NOMO-1 treated with dmso at 0.1 percent for 144 hours (cell line): ENCODE results near the gene VWA3B.
A peak's percentile ranks its signal among the peaks of the same experiment; 100 is the strongest.

Experiments used
- DNase-seq: peaks from one replicate; lab custom pipeline; 2025; ENCODE audit not compliant: unreplicated experiment; lab: John Stamatoyannopoulos, UW

The VWA3B gene

DNA sequence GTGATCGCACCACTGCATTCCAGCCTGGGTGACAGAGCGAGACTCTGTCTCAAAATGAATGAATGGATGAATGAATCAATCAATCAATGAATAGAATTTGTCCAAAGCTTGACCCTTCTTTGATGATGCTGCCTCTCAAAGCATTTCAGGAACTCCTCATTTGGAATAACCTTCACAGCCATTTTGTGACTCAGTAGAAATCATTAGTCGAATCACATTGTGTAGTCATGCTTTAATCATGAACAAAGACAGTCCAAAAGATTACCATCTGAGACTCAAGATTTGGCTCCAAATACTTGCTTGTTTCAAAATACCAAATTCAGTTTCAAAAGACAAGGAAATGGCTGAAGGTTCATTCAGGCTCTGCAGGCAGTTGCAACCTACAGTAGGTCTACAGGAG, 83.1 kb downstream of the VWA3B start:
- no peak for DNase-seq

GRCh38 chr2:98172150-98172765, 85.3 kb downstream of the VWA3B start:
- DNase-seq: no peak

- peak; percentile 80 for DNase-seq
These were observed 86.0 kb downstream of the VWA3B start for GRCh38 chr2:98172951-98173350.

DNA sequence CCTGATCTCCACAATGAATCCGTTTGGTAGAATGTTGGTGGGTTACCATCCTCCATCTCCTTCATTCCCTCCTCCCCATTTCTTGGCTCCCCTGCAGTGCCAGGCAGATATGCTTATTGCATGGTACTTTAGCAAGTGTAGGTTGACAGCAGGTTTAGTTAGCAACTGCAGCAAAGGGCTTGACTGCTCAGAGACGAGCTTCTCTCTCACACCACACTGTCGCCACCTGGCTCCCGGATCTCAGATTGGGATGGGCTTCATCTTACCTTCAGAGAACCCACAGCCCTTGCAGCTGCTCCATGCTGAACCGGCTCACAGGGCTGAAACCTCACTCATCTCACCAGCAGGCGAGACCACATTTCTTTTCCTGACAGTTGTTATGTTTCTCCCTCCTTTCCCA, 88.8 kb downstream of the VWA3B start:
- DNase-seq: no peak

GRCh38 chr2:98177286-98177685, 90.3 kb downstream of the VWA3B start:
- DNase-seq: no peak

- DNase-seq: no peak
These were observed 91.0 kb downstream of the VWA3B start for GRCh38 chr2:98177986-98178385.

DNA sequence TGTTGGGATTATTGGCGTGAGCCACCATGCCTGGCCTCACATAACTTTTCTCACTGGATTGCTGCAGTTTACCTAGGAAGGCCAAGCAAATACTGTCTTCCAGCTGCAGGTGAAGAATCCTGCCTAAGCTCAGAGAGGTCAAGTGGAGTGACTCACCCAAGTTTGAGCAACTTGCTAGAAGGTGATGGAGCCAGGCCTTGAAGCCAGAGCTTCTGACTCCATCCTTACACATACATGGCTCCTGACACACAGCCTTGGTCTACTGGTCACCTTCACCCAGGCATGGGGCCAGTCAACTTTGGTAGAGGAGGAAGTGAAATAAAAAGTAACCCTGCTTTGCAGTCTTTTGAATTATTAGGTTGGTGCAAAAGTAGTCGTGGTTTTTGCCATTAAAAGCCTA, 93.5 kb downstream of the VWA3B start:
- DNase-seq: no peak

DNA sequence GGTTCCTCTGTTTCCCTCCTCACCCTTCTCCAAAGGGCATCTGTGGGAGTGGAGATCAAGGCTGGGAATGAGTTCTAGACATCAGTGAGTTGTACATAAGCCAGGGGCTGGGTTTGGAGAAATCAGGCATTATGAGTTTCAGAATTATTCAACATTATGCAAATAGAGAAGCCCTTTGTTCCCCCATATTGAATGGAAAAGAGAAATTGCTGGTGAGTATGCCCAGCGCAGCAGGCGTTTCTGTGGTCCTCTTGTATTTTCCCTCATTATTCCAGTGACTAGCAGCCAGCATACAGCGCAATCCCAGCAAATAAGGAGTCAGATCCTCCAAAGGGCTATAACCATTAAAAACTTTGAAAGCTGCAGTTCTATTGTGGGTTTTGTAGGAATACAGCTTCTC, 94.4 kb downstream of the VWA3B start:
- DNase-seq: no peak

- DNase-seq: no peak
These were observed 98.8 kb downstream of the VWA3B start for GRCh38 chr2:98185801-98186200.

DNA sequence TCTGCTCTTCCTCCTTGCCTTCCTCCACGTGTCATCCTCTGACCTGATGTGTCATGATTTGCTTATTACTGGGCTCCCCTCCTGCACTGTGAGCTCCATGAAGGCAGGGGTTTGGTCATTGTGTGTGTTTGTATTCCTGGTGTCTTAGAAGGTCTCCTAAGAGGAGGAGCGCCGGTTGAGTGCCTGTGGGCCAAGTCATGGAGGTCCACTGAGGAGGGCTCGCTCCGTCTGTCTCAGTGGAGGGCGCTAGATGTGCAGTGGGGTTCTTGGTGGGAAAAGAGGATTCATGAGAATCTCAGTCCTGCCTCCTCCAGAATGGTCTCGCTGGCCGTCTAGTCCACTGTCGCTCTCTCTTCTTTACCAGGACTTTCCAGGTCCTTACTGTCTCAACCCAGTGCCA, 100.2 kb downstream of the VWA3B start:
- DNase-seq: no peak

GRCh38 chr2:98188351-98189046, 101.5 kb downstream of the VWA3B start:
- no peak for DNase-seq

GRCh38 chr2:98191883-98192282, 104.9 kb downstream of the VWA3B start:
- no peak for DNase-seq

- no peak for DNase-seq
These were observed 114.6 kb downstream of the VWA3B start for GRCh38 chr2:98201576-98201975.

GRCh38 chr2:98205889-98206288, 118.9 kb downstream of the VWA3B start:
- DNase-seq: no peak

- DNase-seq: no peak
These were observed 125.4 kb downstream of the VWA3B start for GRCh38 chr2:98212092-98213000.

DNA sequence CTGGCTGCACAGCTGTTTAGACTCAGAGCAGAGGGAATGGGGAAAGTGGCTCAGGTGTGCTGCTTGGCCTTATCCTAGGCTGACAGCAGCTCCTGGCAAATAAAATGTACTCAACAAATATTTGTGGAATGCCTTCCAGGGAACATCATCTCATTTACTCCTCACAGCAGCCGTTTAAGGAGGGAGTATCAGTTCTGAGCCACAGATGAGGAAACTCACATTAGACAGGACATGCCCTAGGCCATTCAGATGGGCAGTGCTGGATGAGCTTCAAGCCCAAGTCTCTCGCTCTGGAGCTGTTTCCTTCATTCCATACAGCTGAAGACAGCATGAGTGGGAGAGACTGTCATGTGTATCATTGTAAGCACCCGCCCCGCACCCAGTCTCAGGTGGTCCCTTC, 129.6 kb downstream of the VWA3B start:
- DNase-seq: no peak

GRCh38 chr2:98219152-98219551, 132.2 kb downstream of the VWA3B start:
- no peak for DNase-seq

GRCh38 chr2:98233941-98234340, 147.0 kb downstream of the VWA3B start:
- DNase-seq: no peak

- DNase-seq: no peak
These were observed 147.8 kb downstream of the VWA3B start for GRCh38 chr2:98234776-98235175.

GRCh38 chr2:98236935-98237334, 150.0 kb downstream of the VWA3B start:
- no peak for DNase-seq

DNA sequence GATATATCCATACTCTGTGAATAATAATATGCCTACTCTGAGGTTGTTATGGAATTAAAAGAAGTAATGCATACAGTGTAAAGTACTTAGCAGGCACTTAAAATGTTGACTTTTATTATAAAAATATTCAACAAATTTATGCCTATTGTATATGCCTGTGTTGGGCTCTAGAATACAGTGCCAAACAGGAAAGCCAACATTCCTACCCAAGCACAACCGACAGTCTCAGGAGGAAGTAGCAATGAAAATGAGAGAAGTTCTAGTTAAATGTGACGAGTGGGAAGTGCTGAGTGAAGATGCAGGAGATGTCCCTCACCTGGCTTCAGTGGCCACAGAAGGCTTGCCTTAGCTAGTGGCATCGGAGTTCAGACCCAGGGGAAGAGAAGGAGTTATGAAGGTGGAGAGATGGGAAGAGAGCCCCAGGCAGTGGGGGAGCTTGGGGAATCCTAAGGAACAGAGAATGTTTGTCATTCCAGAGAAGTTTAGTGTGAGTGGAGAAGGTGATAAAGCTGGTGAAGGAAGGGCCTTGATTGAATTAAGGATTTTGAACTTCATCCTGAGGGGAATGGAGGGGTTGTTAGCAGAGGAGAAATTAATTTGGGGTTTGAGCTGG, 153.9 kb downstream of the VWA3B start:
- DNase-seq: no peak

- no peak for DNase-seq
These were observed 154.6 kb downstream of the VWA3B start for GRCh38 chr2:98241592-98241991.
